Measurements from ENCODE around the gene ACP3.

DNA sequence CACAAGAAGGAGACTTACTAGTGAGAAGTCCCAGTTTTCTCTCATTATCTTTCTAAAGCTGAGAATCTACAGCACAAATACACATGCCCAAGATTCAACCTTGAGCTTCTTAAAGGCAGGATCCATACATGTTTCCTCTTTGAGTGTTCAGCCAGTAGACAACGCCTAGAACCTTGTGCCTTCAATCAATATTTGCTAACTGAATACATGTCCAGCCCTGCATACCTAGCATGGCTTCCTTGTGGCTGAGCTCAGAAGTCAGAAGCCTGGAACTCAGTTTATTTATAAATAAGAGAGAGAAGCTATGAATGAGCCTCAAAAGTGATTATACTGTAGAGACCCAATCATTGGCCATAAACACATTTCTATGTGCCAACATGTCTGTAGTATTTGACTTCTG, 43.5 kb downstream of the ACP3 start:
- TF ChIP-seq POLR2A (IDR thresholded peaks at IDR 0.05) (no peak), EP300 (IDR thresholded peaks at IDR 0.05) (no peak)
- TF ChIP-seq, protein P1, sequence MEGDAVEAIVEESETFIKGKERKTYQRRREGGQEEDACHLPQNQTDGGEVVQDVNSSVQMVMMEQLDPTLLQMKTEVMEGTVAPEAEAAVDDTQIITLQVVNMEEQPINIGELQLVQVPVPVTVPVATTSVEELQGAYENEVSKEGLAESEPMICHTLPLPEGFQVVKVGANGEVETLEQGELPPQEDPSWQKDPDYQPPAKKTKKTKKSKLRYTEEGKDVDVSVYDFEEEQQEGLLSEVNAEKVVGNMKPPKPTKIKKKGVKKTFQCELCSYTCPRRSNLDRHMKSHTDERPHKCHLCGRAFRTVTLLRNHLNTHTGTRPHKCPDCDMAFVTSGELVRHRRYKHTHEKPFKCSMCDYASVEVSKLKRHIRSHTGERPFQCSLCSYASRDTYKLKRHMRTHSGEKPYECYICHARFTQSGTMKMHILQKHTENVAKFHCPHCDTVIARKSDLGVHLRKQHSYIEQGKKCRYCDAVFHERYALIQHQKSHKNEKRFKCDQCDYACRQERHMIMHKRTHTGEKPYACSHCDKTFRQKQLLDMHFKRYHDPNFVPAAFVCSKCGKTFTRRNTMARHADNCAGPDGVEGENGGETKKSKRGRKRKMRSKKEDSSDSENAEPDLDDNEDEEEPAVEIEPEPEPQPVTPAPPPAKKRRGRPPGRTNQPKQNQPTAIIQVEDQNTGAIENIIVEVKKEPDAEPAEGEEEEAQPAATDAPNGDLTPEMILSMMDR (IDR thresholded peaks at IDR 0.05): no peak

Measured in ovary (tissue), 3 donors.